Keratinocyte (primary cell): ENCODE results near the gene ZNF148.

Experiments used
- CTCF ChIP-seq, 3 experiments: IDR thresholded peaks in 1 of 3; conservative IDR thresholded peaks in 1 of 3; optimal IDR thresholded peaks in 1 of 3; 2 replicates in 2 of 3; 3 replicates in 1 of 3; pipeline versions ENCODE3 to v1.5.1; 2011; ENCODE audit warnings: low read length in 3 of 3, mild to moderate bottlenecking in 3 of 3, moderate library complexity in 2 of 3, control low read depth in 1 of 3, inconsistent platforms in 1 of 3; ENCODE audit not compliant: insufficient read depth in 2 of 3; ENCODE audit errors: extremely low read depth in 1 of 3
- EZH2 ChIP-seq: IDR thresholded peaks from one replicate; pipeline ENCODE4 v1.6.1; 2012; ENCODE audit warnings: inconsistent platforms, mild to moderate bottlenecking, low read length, moderate library complexity

DNA sequence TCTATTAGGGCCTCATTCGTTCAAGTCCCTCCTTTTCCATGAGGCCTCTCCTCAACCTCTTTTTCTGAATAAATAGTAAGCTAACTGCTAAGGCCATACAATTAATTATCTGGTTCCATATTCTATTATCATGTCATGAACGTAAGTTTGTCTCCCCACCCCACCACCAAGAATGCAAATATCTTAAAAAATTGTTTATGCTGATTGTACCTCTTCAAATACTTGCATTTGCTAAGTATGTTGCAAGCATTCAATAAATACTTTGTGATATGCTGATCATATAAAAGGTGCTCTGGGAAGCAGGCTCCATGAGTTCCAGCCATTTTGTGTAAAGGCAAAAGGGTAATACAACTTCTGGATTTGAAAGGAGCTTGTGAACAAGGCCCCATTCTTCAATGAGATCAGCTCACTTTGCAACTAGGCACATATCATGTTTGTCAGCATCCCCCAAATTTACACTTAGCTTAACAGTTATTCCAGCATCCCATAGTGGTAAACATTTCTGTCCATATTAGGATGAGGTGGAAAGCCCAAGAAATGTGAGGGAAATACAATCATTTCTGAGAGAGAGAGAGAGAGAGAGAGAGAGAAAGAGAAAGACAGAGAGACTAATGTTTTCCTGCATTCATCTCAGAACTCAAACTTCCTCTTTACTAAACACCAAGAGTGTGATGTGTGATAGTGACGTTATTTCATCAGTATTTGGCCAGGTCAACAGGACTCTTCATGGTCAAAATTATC, 195.8 kb downstream of the ZNF148 start:
- no peak for TF ChIP-seq CTCF (optimal IDR thresholded peaks at IDR 0.05 in 1 of 3, IDR thresholded peaks at IDR 0.05 in 1 of 3, conservative IDR thresholded peaks at IDR 0.05 in 1 of 3; ENCODE audit: extremely low read depth in 1 of 3, insufficient read depth in 2 of 3, low read length in 3 of 3)
- no peak for TF ChIP-seq EZH2
